CD14-positive monocyte (primary cell): Measurements from ENCODE around the gene SRA1. TPM values are rescaled to one million over a fixed set of nuclear protein-coding genes. Genes with fewer than 3 reads are reported as not detected.
A peak's percentile ranks its signal among the peaks of the same experiment; 100 is the strongest.

ENCODE experiments used
- DNase-seq, 3 donors: peaks; one replicate each; pipeline ENCODE4 v3.0.0-alpha.2; 2011 to 2022
- H2AFZ ChIP-seq: 2 replicates; pipeline ENCODE4 v1.6.0; 2012; ENCODE audit warnings: mild to moderate bottlenecking, low read depth, low read length, inconsistent platforms; ENCODE audit not compliant: insufficient read depth, poor library complexity, severe bottlenecking
- H3K27ac ChIP-seq, 2 donors: 1 replicate in 1 of 2; 2 replicates in 1 of 2; pipeline ENCODE4 v1.5.1; 2012 to 2013; ENCODE audit warnings: low read length in 2 of 2, control low read depth in 1 of 2, inconsistent platforms in 1 of 2, low read depth in 1 of 2, mild to moderate bottlenecking in 1 of 2
- H3K27me3 ChIP-seq, 2 donors: one replicate each; pipeline versions ENCODE4 v1.6.0 to v1.6.1; 2011 to 2013; ENCODE audit warnings: low read length in 2 of 2; ENCODE audit not compliant: control insufficient read depth in 2 of 2, insufficient read depth in 2 of 2
- H3K36me3 ChIP-seq, 2 donors: replicated peaks in 1 of 2; 1 replicate in 1 of 2; 2 replicates in 1 of 2; pipeline versions ENCODE4 v1.5.1 to v1.6.1; 2012 to 2013; ENCODE audit warnings: low read length in 2 of 2, control low read depth in 1 of 2, inconsistent platforms in 1 of 2, mild to moderate bottlenecking in 1 of 2; ENCODE audit not compliant: insufficient read depth in 2 of 2, control insufficient read depth in 1 of 2
- H3K4me1 ChIP-seq, 2 donors: 1 replicate in 1 of 2; 2 replicates in 1 of 2; pipeline versions ENCODE4 v1.5.1 to v1.6.1; 2012 to 2013; ENCODE audit warnings: low read length in 2 of 2, control low read depth in 1 of 2, inconsistent platforms in 1 of 2, mild to moderate bottlenecking in 1 of 2, moderate library complexity in 1 of 2; ENCODE audit not compliant: insufficient read depth in 2 of 2, control insufficient read depth in 1 of 2
- H3K4me2 ChIP-seq: replicated peaks from 2 replicates; pipeline ENCODE3; 2012; ENCODE audit warnings: low read length, moderate library complexity, mild to moderate bottlenecking; ENCODE audit not compliant: poor library complexity, severe bottlenecking; ENCODE audit errors: extremely low read depth
- H3K4me3 ChIP-seq, 3 experiments: fragments of 200-600 bp in 1 of 3; sonication (generic) in 1 of 3; replicated peaks in 1 of 3; 1 replicate in 2 of 3; 2 replicates in 1 of 3; pipeline ENCODE4 v1.5.1; 2011 to 2013; ENCODE audit warnings: low read length in 3 of 3, mild to moderate bottlenecking in 3 of 3, control low read depth in 2 of 3, low read depth in 2 of 3, inconsistent platforms in 1 of 3, moderate library complexity in 1 of 3
- H3K79me2 ChIP-seq: 2 replicates; pipeline ENCODE4 v1.6.0; 2012; ENCODE audit warnings: mild to moderate bottlenecking, control low read depth, inconsistent platforms, low read length, moderate library complexity; ENCODE audit not compliant: insufficient read depth
- H3K9ac ChIP-seq: 2 replicates; pipeline ENCODE4 v1.6.0; 2017; ENCODE audit warnings: low read length, mild to moderate bottlenecking; ENCODE audit not compliant: insufficient read depth, poor library complexity, severe bottlenecking
- H3K9me3 ChIP-seq, 2 donors: replicated peaks in 1 of 2; 1 replicate in 1 of 2; 2 replicates in 1 of 2; pipeline versions ENCODE4 v1.5.1 to v1.6.1; 2012 to 2013; ENCODE audit warnings: low read length in 2 of 2, control low read depth in 1 of 2; ENCODE audit not compliant: control insufficient read depth in 1 of 2, insufficient read depth in 1 of 2
- H4K20me1 ChIP-seq: 2 replicates; pipeline ENCODE4 v1.6.0; 2012; ENCODE audit warnings: mild to moderate bottlenecking, low read length, control low read depth, moderate library complexity; ENCODE audit not compliant: insufficient read depth
- H3K27ac Mint-ChIP-seq, 7 donors: one replicate each; pipeline ENCODE4 v1.8.0; 2020; ENCODE audit warnings: mild to moderate bottlenecking in 7 of 7, mixed read lengths in 7 of 7, moderate library complexity in 6 of 7, inconsistent platforms in 2 of 7
- H3K27me3 Mint-ChIP-seq, 3 donors: one replicate each; pipeline ENCODE4 v1.8.0; 2021 to 2022; ENCODE audit warnings: low read depth in 3 of 3, mild to moderate bottlenecking in 3 of 3, mixed read lengths in 3 of 3, moderate library complexity in 3 of 3, inconsistent platforms in 1 of 3
- H3K36me3 Mint-ChIP-seq, 2 donors: one replicate each; pipeline ENCODE4 v1.8.0; 2020; ENCODE audit warnings: mixed read lengths in 2 of 2, inconsistent platforms in 1 of 2, mild to moderate bottlenecking in 1 of 2
- H3K4me1 Mint-ChIP-seq: one replicate; pipeline ENCODE4 v1.8.0; 2020; ENCODE audit warnings: mild to moderate bottlenecking, mixed read lengths
- H3K4me3 Mint-ChIP-seq, 2 donors: one replicate each; pipeline ENCODE4 v1.8.0; 2020; ENCODE audit warnings: mild to moderate bottlenecking in 2 of 2, mixed read lengths in 2 of 2, moderate library complexity in 1 of 2
- H3K9me3 Mint-ChIP-seq, 7 donors: one replicate each; pipeline ENCODE4 v1.8.0; 2020 to 2022; ENCODE audit warnings: mixed read lengths in 7 of 7, mild to moderate bottlenecking in 6 of 7, moderate library complexity in 6 of 7, inconsistent platforms in 2 of 7
- WGBS: methylation state at CpG from one replicate; pipeline ENCODE4 v1.1.5; 2013; ENCODE audit warnings: missing lambda C conversion rate; ENCODE audit not compliant: insufficient coverage; 5-methylcytosine and 5-hydroxymethylcytosine counted together
- intact Hi-C, 2 donors: fragments of 100-400 bp; cut with micrococcal nuclease; formaldehyde crosslinking; loops; one replicate each; pipeline versions ENCODE4 v1.15.0 to v1.15.1; 2023
- polyA plus RNA-seq, 3 donors: library from polyadenylated mRNA; depleted of rRNA in 1 of 3; unstranded in 2 of 3; stranded (reverse) in 1 of 3; fragments of 300-500 nt in 2 of 3; fragments of >200 nt in 1 of 3; fragmentation: Illumina TruSeq in 2 of 3; gene quantifications; 1 replicate in 2 of 3; 2 replicates in 1 of 3; pipeline ENCODE4 v1.2.3, GENCODE V29; 2012 to 2021
- TF ChIP-seq, protein P1 (sequence below): fragments of 200-600 bp; IDR thresholded peaks from one replicate; pipeline ENCODE4 v1.8.0; 2022; ENCODE audit warnings: antibody characterized with exemption, mild to moderate bottlenecking

Gene SRA1
- polyA plus RNA-seq, 3 donors: 72.4 to 97.2 (median 80.8) TPM

DNA sequence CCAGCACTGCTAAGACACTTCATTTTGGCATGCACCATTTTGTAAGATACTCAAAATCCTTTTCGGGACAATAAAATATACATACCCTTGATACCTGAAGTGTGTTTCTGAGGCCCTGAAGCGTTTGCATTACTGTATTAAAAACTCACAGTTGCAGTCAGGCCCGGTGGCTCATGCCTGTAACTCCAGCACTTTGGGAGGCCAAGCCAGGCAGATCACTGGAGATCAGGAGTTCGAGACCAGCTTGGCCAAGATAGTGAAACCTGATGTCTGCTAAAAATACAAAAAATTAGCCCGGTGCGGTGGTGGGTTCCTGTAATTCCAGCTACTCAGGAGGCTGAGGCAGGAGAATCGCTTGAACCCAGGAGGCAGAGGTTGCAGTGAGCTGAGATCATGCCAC lies 12.3 kb downstream of the SRA1 start:
- DNase-seq: no peak
- H4K20me1 ChIP-seq: peaks cover 21% of the 10 kb centered on the region
- 94% methylated on average over 7 of the region's 7 CpGs for WGBS
- H3K4me3 ChIP-seq: no peak overlapping the region
- no peak overlapping the region for H3K9ac ChIP-seq
- H3K4me1 Mint-ChIP-seq: peaks cover 34% of the 10 kb centered on the region
- no peaks in the 10 kb centered on the region for H3K27me3 Mint-ChIP-seq
- TF ChIP-seq, protein P1, sequence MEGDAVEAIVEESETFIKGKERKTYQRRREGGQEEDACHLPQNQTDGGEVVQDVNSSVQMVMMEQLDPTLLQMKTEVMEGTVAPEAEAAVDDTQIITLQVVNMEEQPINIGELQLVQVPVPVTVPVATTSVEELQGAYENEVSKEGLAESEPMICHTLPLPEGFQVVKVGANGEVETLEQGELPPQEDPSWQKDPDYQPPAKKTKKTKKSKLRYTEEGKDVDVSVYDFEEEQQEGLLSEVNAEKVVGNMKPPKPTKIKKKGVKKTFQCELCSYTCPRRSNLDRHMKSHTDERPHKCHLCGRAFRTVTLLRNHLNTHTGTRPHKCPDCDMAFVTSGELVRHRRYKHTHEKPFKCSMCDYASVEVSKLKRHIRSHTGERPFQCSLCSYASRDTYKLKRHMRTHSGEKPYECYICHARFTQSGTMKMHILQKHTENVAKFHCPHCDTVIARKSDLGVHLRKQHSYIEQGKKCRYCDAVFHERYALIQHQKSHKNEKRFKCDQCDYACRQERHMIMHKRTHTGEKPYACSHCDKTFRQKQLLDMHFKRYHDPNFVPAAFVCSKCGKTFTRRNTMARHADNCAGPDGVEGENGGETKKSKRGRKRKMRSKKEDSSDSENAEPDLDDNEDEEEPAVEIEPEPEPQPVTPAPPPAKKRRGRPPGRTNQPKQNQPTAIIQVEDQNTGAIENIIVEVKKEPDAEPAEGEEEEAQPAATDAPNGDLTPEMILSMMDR: no peak
- H3K27ac Mint-ChIP-seq: peak overlapping the region in 3 of 7 donors; percentile 46 to 72 (median 47)
- H3K9me3 Mint-ChIP-seq: peaks cover 0 to 2% (median 0%) of the 10 kb centered on the region in 7 donors
- peaks cover 33 to 58% of the 10 kb centered on the region in 2 donors for H3K36me3 ChIP-seq
- H3K4me3 Mint-ChIP-seq: no peak overlapping the region
- peaks cover 55 to 69% of the 10 kb centered on the region in 2 donors for H3K36me3 Mint-ChIP-seq
- H2AFZ ChIP-seq: no peak overlapping the region
- no peak overlapping the region for H3K4me2 ChIP-seq
- H3K27me3 ChIP-seq: no peaks in the 10 kb centered on the region
- H3K9me3 ChIP-seq: no peaks in the 10 kb centered on the region
- peaks cover 20% of the 10 kb centered on the region for H3K79me2 ChIP-seq
- intact Hi-C loops: loop anchor here in 1 of 2 donors (5.0 to 10.0 kb wide), 2 partner anchors 92 to 140 kb away; partner anchors contain the start of genes ANKHD1 and TMCO6
- H3K27ac ChIP-seq: no peak overlapping the region
- peaks cover 34 to 42% of the 10 kb centered on the region in 2 donors for H3K4me1 ChIP-seq

DNA sequence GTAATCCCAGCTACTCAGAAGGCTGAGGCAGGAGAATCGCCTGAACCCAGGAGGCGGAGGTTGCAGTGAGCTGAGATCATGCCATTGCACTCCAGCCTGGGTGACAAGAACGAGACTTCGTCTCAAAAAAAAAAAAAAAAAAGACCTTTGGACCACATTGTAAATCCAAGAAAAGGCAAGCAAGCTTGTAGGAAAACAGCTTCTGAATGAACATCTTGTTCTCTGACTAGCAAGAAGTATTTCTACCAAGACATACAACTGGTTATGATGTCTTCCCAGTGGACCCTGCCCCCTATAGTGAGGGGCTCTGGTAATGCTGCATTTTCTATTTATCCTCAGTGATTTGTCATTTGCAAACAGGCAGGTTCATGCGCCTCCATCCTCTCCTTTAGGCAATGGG lies 14.3 kb downstream of the SRA1 start:
- Mint-ChIP-seq H3K4me3 (no peak overlapping the region), H3K4me1 (peaks cover 14% of the 10 kb centered on the region), H3K27me3 (no peaks in the 10 kb centered on the region), H3K27ac (no peak overlapping the region), H3K9me3 (peaks cover 0 to 2% (median 0%) of the 10 kb centered on the region in 7 donors), H3K36me3 (peaks cover 61 to 77% of the 10 kb centered on the region in 2 donors)
- no peak overlapping the region for H3K4me2 ChIP-seq
- 95% methylated on average over 3 of the region's 5 CpGs for WGBS
- TF ChIP-seq, protein P1: no peak
- no peaks in the 10 kb centered on the region for H3K27me3 ChIP-seq
- H3K9ac ChIP-seq: no peak overlapping the region
- H3K4me1 ChIP-seq: peaks cover 14 to 22% of the 10 kb centered on the region in 2 donors
- peaks cover 5% of the 10 kb centered on the region for H4K20me1 ChIP-seq
- H3K4me3 ChIP-seq: no peak overlapping the region
- peaks cover 1% of the 10 kb centered on the region for H3K79me2 ChIP-seq
- no peaks in the 10 kb centered on the region for H3K9me3 ChIP-seq
- no peak overlapping the region for H2AFZ ChIP-seq
- H3K27ac ChIP-seq: no peak overlapping the region
- intact Hi-C loops: loop anchor here in 1 of 2 donors (10.0 kb wide), 1 partner anchor 138 kb away; the partner anchor contains the start of gene ANKHD1
- peaks cover 49 to 71% of the 10 kb centered on the region in 2 donors for H3K36me3 ChIP-seq
- DNase-seq: no peak
